GM12878 (cell line): ENCODE measurements around the gene LRRIQ4. TPM values are rescaled to one million over a fixed set of nuclear protein-coding genes. Genes with fewer than 3 reads are reported as not detected.
A peak's percentile ranks its signal among the peaks of the same experiment; 100 is the strongest.

ENCODE experiments used
- ATAC-seq: fragments of 200-7000 bp; cut with Tn5 transposase; 3 replicates; pipeline ENCODE4 v1.9.1; 2020; ENCODE audit warnings: mild to moderate bottlenecking, moderate library complexity
- BruUV-seq: library from RNA; stranded (reverse); fragments of 400-500 nt; replicated peaks from 2 replicates; lab custom pipeline; 2021; lab: Mats Ljungman, UMichigan
- CTCF ChIA-PET: fragments of 300-600 bp; sonication (Branson Sonifier 250); formaldehyde crosslinking; extraction: SDS; loops from one replicate; lab custom pipeline; 2021; ENCODE audit warnings: inconsistent platforms; lab: Yijun Ruan, JAX
- POLR2A ChIA-PET: fragments of 350-600 bp; formaldehyde crosslinking; extraction: SDS; loops from one replicate; lab custom pipeline; 2021; ENCODE audit warnings: inconsistent platforms; lab: Charles Lee
- RAD21 ChIA-PET: fragments of 300-600 bp; sonication (Branson Sonifier 250); formaldehyde crosslinking; loops from one replicate; lab custom pipeline; 2023; ENCODE audit warnings: antibody characterized with exemption; ENCODE audit not compliant: unreplicated experiment; lab: Charles Lee
- SMC1A ChIA-PET: fragments of 300-600 bp; sonication (Branson Sonifier 250); formaldehyde crosslinking; loops from one replicate; lab custom pipeline; 2023; ENCODE audit not compliant: unreplicated experiment, uncharacterized antibody; lab: Charles Lee
- DNase-seq: peaks from one replicate; pipeline ENCODE4 v3.0.0-alpha.2; 2011; ENCODE audit warnings: low read depth, low spot score
- FAIRE-seq: peaks from 3 replicates; lab custom pipeline; 2011; peaks lifted over from hg19 to GRCh38; lab: Jason Lieb, UNC
- H2AFZ ChIP-seq: 2 replicates; pipeline ENCODE4 v1.6.0; 2011; ENCODE audit warnings: low read depth, low read length, control low read depth; ENCODE audit not compliant: control insufficient read depth
- H3K27ac ChIP-seq: 2 replicates; pipeline ENCODE4 v1.5.1; 2011; ENCODE audit warnings: control low read depth; ENCODE audit not compliant: control insufficient read depth, insufficient read depth
- H3K27me3 ChIP-seq, 2 experiments: replicated peaks in 1 of 2; 2 replicates each; pipeline versions ENCODE4 v1.6.0 to v1.6.1; 2011; ENCODE audit warnings: low read length in 1 of 2; ENCODE audit not compliant: control insufficient read depth in 2 of 2, insufficient read depth in 2 of 2
- H3K36me3 ChIP-seq, 2 experiments: 2 replicates each; pipeline ENCODE4 v1.5.1; 2011; ENCODE audit warnings: low read length in 1 of 2; ENCODE audit not compliant: control insufficient read depth in 2 of 2, insufficient read depth in 2 of 2
- H3K4me1 ChIP-seq: 2 replicates; pipeline ENCODE4 v1.6.1; 2011; ENCODE audit warnings: mild to moderate bottlenecking, low read length, moderate library complexity, mixed read lengths; ENCODE audit not compliant: control insufficient read depth, insufficient read depth
- H3K4me2 ChIP-seq: 2 replicates; pipeline ENCODE4 v1.6.0; 2011; ENCODE audit warnings: control low read depth; ENCODE audit not compliant: control insufficient read depth, insufficient read depth
- H3K4me3 ChIP-seq: fragments of 200-600 bp; sonication (generic); 2 replicates; pipeline ENCODE4 v1.5.1; 2016
- H3K79me2 ChIP-seq: 2 replicates; pipeline ENCODE4 v1.6.0; 2011; ENCODE audit warnings: low read length; ENCODE audit not compliant: control insufficient read depth, insufficient read depth
- H3K9ac ChIP-seq: 2 replicates; pipeline ENCODE4 v1.8.0; 2011; ENCODE audit warnings: low read length, control low read depth, mixed read lengths; ENCODE audit not compliant: control insufficient read depth, insufficient read depth
- H3K9me3 ChIP-seq: replicated peaks from 3 replicates; pipeline ENCODE4 v1.5.1; 2011; ENCODE audit warnings: mild to moderate bottlenecking, low read length; ENCODE audit not compliant: control insufficient read depth, insufficient read depth
- H4K20me1 ChIP-seq: 2 replicates; pipeline ENCODE4 v1.6.0; 2011; ENCODE audit not compliant: control insufficient read depth, insufficient read depth
- BHLHE40 ChIP-seq, 2 experiments: fragments of 450-650 bp in 1 of 2; IDR thresholded peaks; 2 replicates each; pipeline ENCODE4 v1.6.1; 2011 to 2017; ENCODE audit warnings: low read depth in 2 of 2, borderline replicate concordance in 1 of 2, improper control_type of control experiment in 1 of 2, low read length in 1 of 2, mild to moderate bottlenecking in 1 of 2
- CTCF ChIP-seq, 3 experiments: IDR thresholded peaks in 2 of 3; conservative IDR thresholded peaks in 1 of 3; 2 replicates each; pipeline ENCODE4 v1.5.1; 2011; ENCODE audit warnings: low read depth in 3 of 3, low read length in 3 of 3, mild to moderate bottlenecking in 3 of 3, control low read depth in 2 of 3, moderate library complexity in 2 of 3, inconsistent platforms in 1 of 3, mixed read lengths in 1 of 3; ENCODE audit not compliant: control insufficient read depth in 2 of 3, insufficient read depth in 1 of 3; ENCODE audit errors: extremely low read depth in 1 of 3
- HDGF ChIP-seq: fragments of 450-650 bp; IDR thresholded peaks from 2 replicates; pipeline ENCODE4 v1.6.1; 2016; ENCODE audit warnings: antibody characterized with exemption
- IKZF1 ChIP-seq: fragments of 450-650 bp; conservative IDR thresholded peaks from 2 replicates; pipeline ENCODE4 v1.6.1; 2017; ENCODE audit warnings: antibody characterized with exemption, mild to moderate bottlenecking
- NFYB ChIP-seq: IDR thresholded peaks from 2 replicates; pipeline ENCODE4 v1.6.1; 2011; ENCODE audit warnings: low read depth, mild to moderate bottlenecking, low read length, improper control_type of control experiment, moderate library complexity; ENCODE audit not compliant: insufficient read depth
- NR2C1 ChIP-seq: fragments of 450-650 bp; IDR thresholded peaks from 2 replicates; pipeline ENCODE4 v1.6.1; 2017; ENCODE audit warnings: antibody characterized with exemption, mild to moderate bottlenecking, moderate library complexity
- NR2C2 ChIP-seq: IDR thresholded peaks from 2 replicates; pipeline ENCODE4 v1.6.1; 2011; ENCODE audit warnings: borderline replicate concordance, low read depth; ENCODE audit not compliant: control insufficient read depth, insufficient read length
- RAD51 ChIP-seq: fragments of 450-650 bp; IDR thresholded peaks from 2 replicates; pipeline ENCODE4 v1.6.1; 2016; ENCODE audit warnings: moderate library complexity, mild to moderate bottlenecking, inconsistent platforms
- SIN3A ChIP-seq: IDR thresholded peaks from 2 replicates; pipeline ENCODE4 v1.6.1; 2012; ENCODE audit warnings: low read depth, low read length, improper control_type of control experiment
- SKIL ChIP-seq: fragments of 450-650 bp; IDR thresholded peaks from 2 replicates; pipeline ENCODE4 v1.6.1; 2017; ENCODE audit warnings: mild to moderate bottlenecking, low read depth, inconsistent platforms; ENCODE audit not compliant: poor library complexity, severe bottlenecking
- TAF1 ChIP-seq: IDR thresholded peaks from 2 replicates; pipeline ENCODE4 v1.6.1; 2011; ENCODE audit warnings: mild to moderate bottlenecking, low read depth, low read length, borderline replicate concordance
- ZBED1 ChIP-seq: IDR thresholded peaks from 2 replicates; pipeline ENCODE4 v1.6.1; 2016; ENCODE audit warnings: borderline replicate concordance
- WGBS: methylation state at CpG from one replicate; pipeline ENCODE4 v1.1.6; 2016; ENCODE audit warnings: low lambda C conversion rate; ENCODE audit not compliant: insufficient replicate concordance, insufficient coverage; ENCODE audit errors: missing lambda C conversion rate; 5-methylcytosine and 5-hydroxymethylcytosine counted together
- in situ Hi-C: fragments of 300-500 bp; cut with MboI; formaldehyde crosslinking; loops from 9 replicates; pipeline ENCODE4 v1.14.3; 2018; ENCODE audit warnings: mixed read lengths
- intact Hi-C: fragments of 100-400 bp; cut with micrococcal nuclease; formaldehyde crosslinking; loops from one replicate; pipeline ENCODE4 v1.14.2; 2022; ENCODE audit not compliant: unreplicated experiment
- polyA plus RNA-seq, 11 experiments: library from polyadenylated mRNA; depleted of rRNA in 4 of 11; unstranded in 6 of 11; stranded (reverse) in 5 of 11; fragments of >200 nt; fragmentation: Nextera tagmentation in 4 of 11; fragmentation: Illumina TruSeq in 1 of 11; extraction: Ambion mirVana in 4 of 11; extraction: Trizol in 1 of 11; gene quantifications; 1 replicate in 1 of 11; 2 replicates in 10 of 11; pipeline versions ENCODE4 v1.2.1 to v1.2.3, GENCODE V29; 2011 to 2016; ENCODE audit warnings: inconsistent platforms in 2 of 11, missing spikeins in 2 of 11, low read depth in 1 of 11
- total RNA-seq, 4 experiments: library from RNA; depleted of rRNA in 3 of 4; stranded (reverse); fragments of >200 nt in 3 of 4; fragmentation: Illumina TruSeq in 1 of 4; extraction: Trizol in 1 of 4; gene quantifications; 2 replicates each; pipeline versions ENCODE4 v1.2.1 to v1.2.3, GENCODE V29; 2013 to 2021

LRRIQ4 gene
- total and polyA plus RNA-seq, 10 of the 15 experiments (the other 5 are each of a cell fraction or from before 2014, with no cell fraction given): 0.06 to 0.21 (median 0.14) TPM; not detected in 3

DNA sequence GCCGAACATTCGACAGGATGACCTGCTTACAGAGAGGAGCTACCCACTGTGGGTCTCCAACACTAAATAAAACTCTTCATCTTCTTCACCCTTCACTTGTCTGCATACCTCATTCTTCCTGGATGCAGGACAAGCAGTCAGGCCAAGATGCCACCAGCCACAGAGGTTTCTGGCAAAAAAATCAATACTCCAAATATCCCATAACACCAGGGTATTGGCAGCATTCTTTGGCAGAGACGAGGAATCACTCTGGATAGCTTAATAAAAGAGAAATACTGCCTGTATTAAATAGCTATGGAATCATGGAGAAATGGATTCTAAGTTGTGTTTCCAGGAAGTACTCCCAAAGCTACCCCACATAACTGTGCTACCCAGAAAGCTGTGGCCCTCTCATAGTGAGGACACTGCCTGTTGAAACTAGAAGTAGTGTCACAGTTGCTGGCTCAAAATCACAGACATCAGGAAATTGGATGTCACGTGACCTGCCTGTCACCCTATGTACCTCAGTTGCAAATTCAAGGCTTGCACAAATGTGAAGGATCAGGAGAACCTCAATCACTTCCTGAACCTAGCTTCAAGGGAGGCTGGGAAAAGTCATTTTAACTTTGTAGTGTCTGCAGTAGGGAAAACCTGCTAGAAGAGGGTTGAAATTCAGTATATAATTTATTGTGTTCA lies 68.0 kb downstream of the LRRIQ4 start:
- in situ Hi-C loops (no loop called here), intact Hi-C loops (no loop called here)
- RAD21 ChIA-PET: no interaction called here
- TF ChIP-seq BHLHE40 (IDR thresholded peaks at IDR 0.05; ENCODE audit: borderline replicate concordance in 1 of 2, low read depth in 2 of 2, low read length in 1 of 2) (0 out of 4 replicates have a peak, but pooled peaks of 1 of the 2 experiments have one; percentile 16), HDGF (no peak), NR2C1 (no peak), RAD51 (peak; percentile 71; the same call in 1 of the 2 replicates), ZBED1 (no peak)
- Histone ChIP-seq H2AFZ (no peak overlapping the region; the same call in 1 of the 2 replicates), H3K4me2 (no peak overlapping the region), H3K36me3 (no peaks in the 10 kb centered on the region), H3K79me2 (no peaks in the 10 kb centered on the region), H3K9me3 (no peaks in the 10 kb centered on the region), H3K4me1 (peaks cover 4% of the 10 kb centered on the region), H3K27me3 (peaks cover 0 to 2% of the 10 kb centered on the region in 2 experiments; a peak in 1 of 4 replicates), H3K4me3 (no peak overlapping the region), H3K9ac (no peak overlapping the region), H4K20me1 (no peaks in the 10 kb centered on the region), H3K27ac (no peak overlapping the region)
- ATAC-seq (no peak), FAIRE-seq (no peak), DNase-seq (no peak)
- BruUV-seq: no TSS peak
- SMC1A ChIA-PET: interaction anchor here (0.6 to 1.6 kb wide), 5 partner anchors 13 to 899 kb away, joined by 3 to 4 read pairs (median 3); partner anchors contain the start of gene SEC62
- POLR2A ChIA-PET: interaction anchor here (0.5 kb wide), 1 partner anchor 520 kb away, joined by 5 read pairs; no protein-coding TSS in a partner anchor
- CTCF ChIA-PET: interaction anchor here (0.7 to 1.2 kb wide), 2 partner anchors 11 to 151 kb away, joined by 3 read pairs; no protein-coding TSS in a partner anchor
- WGBS: 77% methylated on average over 4 of the region's 4 CpGs

GRCh38 chr3:169886671-169887070 lies 74.0 kb downstream of the LRRIQ4 start:
- Histone ChIP-seq H3K9me3 (no peaks in the 10 kb centered on the region), H3K4me1 (no peaks in the 10 kb centered on the region), H4K20me1 (no peaks in the 10 kb centered on the region), H3K27ac (no peak overlapping the region), H3K27me3 (no peaks in the 10 kb centered on the region; a peak in 1 of 4 replicates), H2AFZ (no peak overlapping the region), H3K4me3 (no peak overlapping the region), H3K79me2 (no peaks in the 10 kb centered on the region), H3K36me3 (no peaks in the 10 kb centered on the region), H3K9ac (no peak overlapping the region), H3K4me2 (no peak overlapping the region)
- ATAC-seq: no peak
- RAD21 ChIA-PET: no interaction called here
- in situ Hi-C loops (no loop called here), intact Hi-C loops (no loop called here)
- SMC1A ChIA-PET: interaction anchor here (1.0 kb wide), 1 partner anchor 125 kb away, joined by 4 read pairs; no protein-coding TSS in a partner anchor
- CTCF ChIA-PET: no interaction called here
- 80% methylated on average over 5 of the region's 5 CpGs for WGBS
- BruUV-seq: no TSS peak
- POLR2A ChIA-PET: no interaction called here
- DNase-seq: no peak
- no peak for FAIRE-seq
- TF ChIP-seq TAF1 (no peak), SKIL (no peak), SIN3A (no peak), NR2C2 (no peak), IKZF1 (no peak), NFYB (no peak), CTCF (IDR thresholded peaks at IDR 0.05 in 2 of 3, conservative IDR thresholded peaks at IDR 0.05 in 1 of 3; ENCODE audit: control insufficient read depth in 2 of 3, extremely low read depth in 1 of 3, insufficient read depth in 1 of 3, low read depth in 3 of 3, low read length in 3 of 3) (no peak)
